HG03135 (cell line): ENCODE measurements around the gene RAB6C.
"Not testable (repeated sequence)": the region's sequence is repeated elsewhere in the genome, so short reads cannot be mapped to it uniquely, and the experiment has no call there.

Experiments
- ATAC-seq: cut with Tn5 transposase; IDR thresholded peaks from one replicate; pipeline ENCODE4 v1.9.1; 2021; ENCODE audit warnings: mild to moderate bottlenecking, moderate library complexity; ENCODE audit not compliant: unreplicated experiment

Gene RAB6C

GRCh38 chr2:129993151-129993550 is 13.7 kb downstream of the RAB6C start:
- ATAC-seq: not testable (repeated sequence)

DNA sequence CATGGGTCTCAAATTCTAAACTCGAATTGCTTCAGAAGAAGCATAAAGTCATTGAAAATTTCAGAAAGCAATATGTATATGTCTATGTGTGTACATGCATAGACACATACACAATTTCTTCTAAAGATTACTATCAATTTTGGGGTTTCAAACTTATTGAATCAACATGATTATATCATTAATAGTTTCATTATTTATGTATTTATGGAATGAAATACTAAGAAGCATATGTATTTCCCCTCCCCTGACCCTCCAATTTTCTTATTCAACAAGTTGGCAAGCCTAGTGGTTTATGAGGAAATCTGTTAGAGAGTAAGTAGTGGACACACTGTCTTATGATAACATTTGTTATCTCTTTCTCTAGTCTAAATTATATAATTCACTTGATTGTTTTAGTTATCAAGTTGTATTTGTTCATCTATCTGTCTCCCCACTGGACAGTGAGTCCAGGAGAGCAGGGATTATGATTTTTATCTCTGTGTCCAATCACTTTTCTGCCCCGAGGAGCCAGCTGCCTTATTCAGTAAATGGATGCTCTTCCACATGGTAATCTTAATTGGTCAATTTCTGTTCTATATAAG is 17.3 kb downstream of the RAB6C start:
- ATAC-seq: not testable (repeated sequence)

GRCh38 chr2:129998771-129999170 is 19.3 kb downstream of the RAB6C start:
- not testable (repeated sequence) for ATAC-seq

DNA sequence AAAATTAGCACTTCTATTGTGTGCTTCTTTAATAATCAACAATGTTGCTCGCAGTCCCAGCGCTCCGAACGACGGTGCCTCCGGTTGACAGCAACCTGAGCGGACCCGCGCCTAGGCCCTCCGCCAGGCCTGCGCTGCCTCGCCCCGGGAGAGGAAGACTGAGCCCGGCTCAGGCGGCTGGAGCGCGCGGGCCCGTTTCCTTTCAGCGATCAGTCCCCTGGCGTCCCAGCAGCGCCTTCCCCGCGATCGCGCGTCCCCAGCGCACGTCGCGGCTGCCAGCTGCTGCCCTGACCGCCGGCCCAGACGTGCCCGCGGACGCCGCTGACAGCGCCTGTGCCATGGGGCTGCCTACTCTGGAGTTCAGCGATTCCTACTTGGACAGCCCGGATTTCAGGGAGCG is 26.4 kb downstream of the RAB6C start:
- ATAC-seq: not testable (repeated sequence)

DNA sequence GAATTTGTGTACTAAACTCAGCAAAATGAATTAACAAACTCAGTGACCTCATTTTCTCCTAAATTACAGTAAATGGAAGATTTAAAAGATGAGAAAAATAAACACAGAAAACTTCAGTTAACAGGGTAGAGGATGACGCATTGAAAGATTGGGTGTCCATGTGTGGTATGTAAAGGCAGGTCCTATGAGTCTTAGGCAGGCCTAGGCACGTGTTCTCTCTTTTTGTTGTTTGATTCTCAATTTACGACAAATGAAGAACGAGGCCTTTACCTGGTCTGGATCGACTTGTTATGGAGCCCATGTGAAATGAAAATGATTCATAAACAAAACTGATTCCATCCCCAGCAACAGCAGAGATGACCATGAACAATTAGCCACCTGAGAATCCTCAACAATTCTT is 37.2 kb downstream of the RAB6C start:
- ATAC-seq: not testable (repeated sequence)

- ATAC-seq: no peak
These were observed 39.9 kb downstream of the RAB6C start for GRCh38 chr2:130019402-130019801.

GRCh38 chr2:130020069-130020468 is 40.6 kb downstream of the RAB6C start:
- ATAC-seq: not testable (repeated sequence)

- ATAC-seq: not testable (repeated sequence)
These were observed 46.5 kb downstream of the RAB6C start for GRCh38 chr2:130025931-130026330.
